ENCODE measurements around the gene GDA. TPM values are rescaled to one million over a fixed set of nuclear protein-coding genes. Genes with fewer than 3 reads are reported as not detected.

GDA gene
- total and polyA plus RNA-seq, 3 experiments from 2014 or later, result not detected

DNA sequence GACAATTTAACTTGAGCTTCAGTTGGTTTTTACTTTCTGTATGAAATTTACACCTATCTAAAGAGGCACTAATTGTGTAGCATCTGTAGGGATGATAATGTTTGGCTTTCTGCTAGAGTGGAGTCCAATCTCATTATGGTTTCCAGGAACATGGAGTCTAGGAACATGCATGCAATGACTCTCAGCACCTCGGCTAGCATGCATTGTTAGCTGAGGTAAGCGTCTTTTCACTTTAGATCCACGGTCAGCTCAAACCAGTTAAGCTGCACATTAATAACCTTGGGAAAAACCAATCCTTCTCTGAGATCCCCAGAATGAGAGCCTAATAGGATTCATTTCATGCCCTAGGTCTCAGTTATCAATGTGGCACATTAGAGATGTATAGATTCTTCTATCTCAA, 7.8 kb upstream of the GDA start:
- POLR2A ChIA-PET, result no interaction called here
- H3K9me3 ChIP-seq (ENCODE audit: low read length), result no peaks in the 10 kb centered on the region
- Mint-ChIP-seq H3K9me3 (peaks cover 0 to 4% (median 0%) of the 10 kb centered on the region in 5 donors), H3K27ac (no peak overlapping the region), H3K4me3 (no peak overlapping the region), H3K27me3 (peaks cover 1 to 25% of the 10 kb centered on the region in 2 donors), H3K36me3 (no peaks in the 10 kb centered on the region), H3K4me1 (no peaks in the 10 kb centered on the region)
- H3K27ac ChIP-seq (ENCODE audit: low read depth, low read length), result no peak overlapping the region
- H3K27me3 ChIP-seq (ENCODE audit: insufficient read depth, low read length, poor library complexity, severe bottlenecking), result no peaks in the 10 kb centered on the region
- DNase-seq, result no peak
- no peak overlapping the region for H3K4me3 ChIP-seq (ENCODE audit: low read length)
- no peaks in the 10 kb centered on the region for H3K36me3 ChIP-seq (ENCODE audit: insufficient read depth, low read length)
- CTCF ChIA-PET, result no interaction called here
- H3K4me1 ChIP-seq (ENCODE audit: insufficient read depth, low read length), result no peaks in the 10 kb centered on the region

DNA sequence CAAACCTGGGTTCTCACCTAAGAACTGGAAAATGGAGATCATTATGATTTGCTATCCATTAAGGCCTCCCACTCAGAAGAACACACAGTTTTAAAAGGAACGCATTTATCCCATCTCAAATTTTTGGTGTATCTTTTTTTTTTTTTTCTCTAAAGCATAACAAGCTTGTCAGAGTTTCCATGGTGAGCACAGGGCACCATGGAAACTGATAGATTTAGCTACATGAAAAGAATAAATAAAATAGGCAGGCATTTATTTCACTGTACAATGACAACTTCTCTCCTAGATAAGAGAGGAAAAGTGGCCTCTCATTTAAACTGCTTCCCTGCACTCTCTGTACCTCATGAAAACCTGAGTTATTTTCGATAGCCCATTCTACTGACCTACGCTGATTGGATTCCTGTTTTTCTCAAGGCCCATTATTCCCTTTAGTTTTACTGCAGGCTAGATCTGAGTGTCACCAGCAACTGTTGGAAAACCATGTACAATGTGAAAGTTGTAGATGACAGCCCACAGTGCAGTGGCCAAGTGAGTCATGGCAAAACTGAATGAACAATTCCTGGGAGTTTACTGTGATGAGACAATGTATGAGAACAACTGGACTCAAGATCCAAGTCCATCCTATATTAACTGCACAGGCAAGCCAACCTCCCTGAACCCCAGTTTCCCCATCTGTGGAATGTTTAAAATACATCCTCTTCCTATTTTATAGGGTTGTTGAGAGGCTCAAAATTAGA, 4.3 kb upstream of the GDA start:
- DNase-seq, result no peak
- Mint-ChIP-seq H3K27me3 (peaks cover 17 to 49% of the 10 kb centered on the region in 2 donors), H3K4me1 (peaks cover 3 to 13% (median 8%) of the 10 kb centered on the region in 3 donors), H3K36me3 (no peaks in the 10 kb centered on the region), H3K9me3 (peaks cover 0 to 4% (median 0%) of the 10 kb centered on the region in 5 donors), H3K4me3 (no peak overlapping the region), H3K27ac (no peak overlapping the region)
- POLR2A ChIA-PET, result no interaction called here
- no peak overlapping the region for H3K4me3 ChIP-seq (ENCODE audit: low read length)
- CTCF ChIA-PET, result no interaction called here
- H3K27ac ChIP-seq (ENCODE audit: low read depth, low read length), result no peak overlapping the region
- no peaks in the 10 kb centered on the region for H3K4me1 ChIP-seq (ENCODE audit: insufficient read depth, low read length)
- no peaks in the 10 kb centered on the region for H3K36me3 ChIP-seq (ENCODE audit: insufficient read depth, low read length)
- H3K27me3 ChIP-seq (ENCODE audit: insufficient read depth, low read length, poor library complexity, severe bottlenecking), result no peaks in the 10 kb centered on the region
- H3K9me3 ChIP-seq (ENCODE audit: low read length), result no peaks in the 10 kb centered on the region

DNA sequence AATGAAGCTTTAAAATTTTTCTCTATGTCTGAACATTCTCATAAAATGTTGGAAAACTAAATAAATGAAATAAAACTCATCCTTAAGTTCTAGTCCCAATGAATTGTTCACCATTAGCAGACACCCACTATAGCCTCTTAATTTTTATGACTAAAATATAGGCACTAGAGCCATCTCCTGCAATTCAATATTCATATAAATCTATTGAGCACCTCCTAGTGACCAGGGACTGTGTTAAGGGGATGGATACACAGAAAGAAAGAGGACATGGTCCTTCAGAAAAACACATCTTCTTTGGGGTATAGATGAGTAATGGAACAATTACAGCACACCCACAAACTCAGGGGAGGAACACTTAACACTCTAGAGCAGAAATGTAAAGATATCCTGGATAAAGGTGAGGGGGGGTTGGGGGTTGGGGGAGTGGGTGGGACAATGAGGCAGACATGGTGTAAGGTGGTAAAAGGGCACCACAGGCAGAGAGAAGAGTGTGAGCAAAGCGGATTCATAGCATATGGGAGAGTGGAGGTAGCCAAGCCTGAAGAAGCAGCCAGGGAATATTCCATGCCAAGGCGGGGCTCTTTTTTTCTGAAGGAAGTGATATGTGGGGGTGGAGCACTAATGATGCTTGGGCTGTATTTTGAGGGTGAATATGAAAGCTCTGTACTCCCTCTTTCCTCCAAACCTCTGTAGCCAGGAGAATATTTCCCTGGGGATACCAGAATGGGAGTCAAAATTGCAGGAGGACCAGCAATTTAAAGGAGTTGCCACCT, 3.3 kb upstream of the GDA start:
- Histone ChIP-seq H3K4me3 (ENCODE audit: low read length) (no peak overlapping the region), H3K36me3 (ENCODE audit: insufficient read depth, low read length) (no peaks in the 10 kb centered on the region), H3K27ac (ENCODE audit: low read depth, low read length) (no peak overlapping the region), H3K27me3 (ENCODE audit: insufficient read depth, low read length, poor library complexity, severe bottlenecking) (no peaks in the 10 kb centered on the region), H3K9me3 (ENCODE audit: low read length) (no peaks in the 10 kb centered on the region), H3K4me1 (ENCODE audit: insufficient read depth, low read length) (no peaks in the 10 kb centered on the region)
- CTCF ChIA-PET, result no interaction called here
- Mint-ChIP-seq H3K4me3 (no peak overlapping the region), H3K27ac (no peak overlapping the region), H3K36me3 (no peaks in the 10 kb centered on the region), H3K4me1 (peaks cover 3 to 15% (median 11%) of the 10 kb centered on the region in 3 donors), H3K9me3 (peaks cover 0 to 4% (median 0%) of the 10 kb centered on the region in 5 donors), H3K27me3 (peaks cover 17 to 51% of the 10 kb centered on the region in 2 donors)
- DNase-seq, result no peak
- POLR2A ChIA-PET, result no interaction called here

DNA sequence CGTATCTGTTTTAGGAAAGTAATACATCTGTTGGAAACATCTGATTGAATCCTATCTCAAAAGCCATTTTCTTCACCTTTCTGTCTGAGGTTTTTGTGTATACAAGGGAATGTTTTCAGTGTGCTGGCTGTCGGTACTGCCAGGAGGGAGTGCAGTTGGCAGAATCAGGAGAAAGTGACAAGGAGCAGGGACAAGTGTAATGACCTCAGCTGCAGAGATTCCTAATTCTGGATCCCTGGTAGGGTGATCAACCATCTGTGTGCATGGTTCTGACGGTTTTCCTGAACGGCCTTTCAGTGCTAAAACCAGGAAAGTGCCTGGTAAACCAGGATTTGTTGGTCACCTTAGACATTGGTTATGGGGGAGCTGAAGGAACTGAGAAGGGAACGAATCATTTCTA, 1.6 kb upstream of the GDA start:
- no peak overlapping the region for H3K4me3 Mint-ChIP-seq
- H3K4me1 ChIP-seq (ENCODE audit: insufficient read depth, low read length), result no peaks in the 10 kb centered on the region
- ChIA-PET CTCF (no interaction called here), POLR2A (no interaction called here)
- H3K9me3 Mint-ChIP-seq, result no peaks in the 10 kb centered on the region
- no peak for DNase-seq
- H3K27me3 ChIP-seq (ENCODE audit: insufficient read depth, low read length, poor library complexity, severe bottlenecking), result no peaks in the 10 kb centered on the region
- H3K27me3 Mint-ChIP-seq, result peaks cover 20 to 52% of the 10 kb centered on the region in 2 donors
- H3K4me1 Mint-ChIP-seq, result peaks cover 3 to 15% (median 11%) of the 10 kb centered on the region in 3 donors
- no peaks in the 10 kb centered on the region for H3K36me3 ChIP-seq (ENCODE audit: insufficient read depth, low read length)
- no peaks in the 10 kb centered on the region for H3K9me3 ChIP-seq (ENCODE audit: low read length)
- no peak overlapping the region for H3K27ac Mint-ChIP-seq
- H3K36me3 Mint-ChIP-seq, result no peaks in the 10 kb centered on the region
- H3K4me3 ChIP-seq (ENCODE audit: low read length), result no peak overlapping the region
- H3K27ac ChIP-seq (ENCODE audit: low read depth, low read length), result no peak overlapping the region

DNA sequence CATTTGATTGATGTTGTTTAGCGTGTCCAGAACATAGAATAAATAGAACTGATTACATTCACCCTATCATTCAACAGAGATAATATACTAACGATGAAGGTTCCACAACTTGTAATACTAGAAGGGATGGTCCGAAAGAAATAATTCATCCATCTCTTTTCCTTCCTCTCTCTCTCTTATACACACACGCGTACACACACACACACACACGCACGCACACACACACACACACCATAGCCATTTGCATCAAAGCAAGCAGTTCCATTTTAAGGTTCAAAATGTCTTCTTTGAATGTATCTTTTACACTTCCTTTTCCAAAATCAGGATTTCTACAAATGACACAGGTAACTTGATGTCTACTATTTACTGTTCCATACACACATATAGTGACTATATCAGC, 887 bp downstream of the GDA start:
- Mint-ChIP-seq H3K4me1 (peaks cover 3 to 15% (median 11%) of the 10 kb centered on the region in 3 donors), H3K27me3 (peaks cover 20 to 48% of the 10 kb centered on the region in 2 donors), H3K4me3 (peak overlapping the region in 2 of 7 donors; percentile 11 to 37), H3K36me3 (peaks cover 0 to 2% (median 0%) of the 10 kb centered on the region in 3 donors), H3K27ac (peak overlapping the region in 1 of 8 donors; percentile 43), H3K9me3 (no peaks in the 10 kb centered on the region)
- no peak overlapping the region for H3K27ac ChIP-seq (ENCODE audit: low read depth, low read length)
- ChIA-PET CTCF (no interaction called here), POLR2A (no interaction called here)
- H3K27me3 ChIP-seq (ENCODE audit: insufficient read depth, low read length, poor library complexity, severe bottlenecking), result no peaks in the 10 kb centered on the region
- H3K4me1 ChIP-seq (ENCODE audit: insufficient read depth, low read length), result no peaks in the 10 kb centered on the region
- DNase-seq, result no peak
- no peaks in the 10 kb centered on the region for H3K36me3 ChIP-seq (ENCODE audit: insufficient read depth, low read length)
- H3K4me3 ChIP-seq (ENCODE audit: low read length), result no peak overlapping the region
- H3K9me3 ChIP-seq (ENCODE audit: low read length), result no peaks in the 10 kb centered on the region

DNA sequence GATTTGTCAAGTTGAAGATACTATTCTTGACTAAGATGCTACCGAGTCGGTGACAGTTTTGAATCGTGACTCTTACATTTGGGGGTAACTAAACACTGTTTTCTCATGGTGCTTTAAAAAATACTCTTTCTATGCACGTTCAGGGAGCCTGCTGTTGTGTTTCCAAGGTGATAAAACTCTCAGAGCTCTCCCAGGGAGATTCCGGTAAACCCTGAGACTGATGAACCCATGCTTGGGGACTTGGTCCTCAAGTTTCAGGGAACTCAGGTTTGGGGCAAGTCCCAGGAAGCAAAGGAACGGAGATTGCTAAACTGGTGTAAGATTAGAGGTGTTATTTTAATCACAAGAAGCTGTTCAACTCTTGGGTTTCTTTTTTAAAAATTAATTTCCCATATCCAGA, 1.4 kb downstream of the GDA start:
- Histone ChIP-seq H3K9me3 (ENCODE audit: low read length) (no peaks in the 10 kb centered on the region), H3K36me3 (ENCODE audit: insufficient read depth, low read length) (no peaks in the 10 kb centered on the region), H3K4me1 (ENCODE audit: insufficient read depth, low read length) (no peaks in the 10 kb centered on the region), H3K4me3 (ENCODE audit: low read length) (no peak overlapping the region), H3K27me3 (ENCODE audit: insufficient read depth, low read length, poor library complexity, severe bottlenecking) (no peaks in the 10 kb centered on the region), H3K27ac (ENCODE audit: low read depth, low read length) (no peak overlapping the region)
- Mint-ChIP-seq H3K27me3 (peaks cover 20 to 47% of the 10 kb centered on the region in 2 donors), H3K9me3 (peaks cover 0 to 2% (median 0%) of the 10 kb centered on the region in 5 donors), H3K4me3 (no peak overlapping the region), H3K36me3 (peaks cover 0 to 2% (median 0%) of the 10 kb centered on the region in 3 donors), H3K27ac (no peak overlapping the region), H3K4me1 (peaks cover 3 to 15% (median 11%) of the 10 kb centered on the region in 3 donors)
- ChIA-PET POLR2A (no interaction called here), CTCF (no interaction called here)
- no peak for DNase-seq

DNA sequence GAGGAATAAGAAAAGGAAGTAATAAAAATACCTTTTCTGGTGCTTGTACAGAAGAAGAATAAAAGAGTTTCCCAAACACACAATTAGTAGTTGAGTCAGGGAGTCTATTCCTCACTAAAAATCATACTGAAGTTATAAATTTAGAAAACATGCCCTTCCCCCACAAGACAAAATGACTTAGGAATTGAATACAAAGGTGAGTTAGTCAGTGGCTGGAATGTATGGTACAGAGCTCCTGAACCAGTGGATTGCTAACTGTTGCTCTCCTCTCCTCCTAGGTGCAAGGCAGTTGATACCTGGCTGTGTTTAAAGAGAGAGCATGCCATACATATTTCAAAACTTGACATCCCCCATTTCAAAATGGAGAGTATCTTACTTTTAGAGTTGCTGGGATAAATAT, 1.9 kb downstream of the GDA start:
- Histone ChIP-seq H3K4me3 (ENCODE audit: low read length) (no peak overlapping the region), H3K36me3 (ENCODE audit: insufficient read depth, low read length) (no peaks in the 10 kb centered on the region), H3K27ac (ENCODE audit: low read depth, low read length) (no peak overlapping the region), H3K9me3 (ENCODE audit: low read length) (no peaks in the 10 kb centered on the region), H3K27me3 (ENCODE audit: insufficient read depth, low read length, poor library complexity, severe bottlenecking) (no peaks in the 10 kb centered on the region), H3K4me1 (ENCODE audit: insufficient read depth, low read length) (no peaks in the 10 kb centered on the region)
- ChIA-PET POLR2A (no interaction called here), CTCF (no interaction called here)
- peaks cover 0 to 2% (median 0%) of the 10 kb centered on the region in 3 donors for H3K36me3 Mint-ChIP-seq
- peaks cover 3 to 15% (median 11%) of the 10 kb centered on the region in 3 donors for H3K4me1 Mint-ChIP-seq
- no peak overlapping the region for H3K4me3 Mint-ChIP-seq
- H3K9me3 Mint-ChIP-seq, result peaks cover 0 to 2% (median 0%) of the 10 kb centered on the region in 5 donors
- no peak overlapping the region for H3K27ac Mint-ChIP-seq
- DNase-seq, result no peak
- H3K27me3 Mint-ChIP-seq, result peaks cover 18 to 42% of the 10 kb centered on the region in 2 donors

DNA sequence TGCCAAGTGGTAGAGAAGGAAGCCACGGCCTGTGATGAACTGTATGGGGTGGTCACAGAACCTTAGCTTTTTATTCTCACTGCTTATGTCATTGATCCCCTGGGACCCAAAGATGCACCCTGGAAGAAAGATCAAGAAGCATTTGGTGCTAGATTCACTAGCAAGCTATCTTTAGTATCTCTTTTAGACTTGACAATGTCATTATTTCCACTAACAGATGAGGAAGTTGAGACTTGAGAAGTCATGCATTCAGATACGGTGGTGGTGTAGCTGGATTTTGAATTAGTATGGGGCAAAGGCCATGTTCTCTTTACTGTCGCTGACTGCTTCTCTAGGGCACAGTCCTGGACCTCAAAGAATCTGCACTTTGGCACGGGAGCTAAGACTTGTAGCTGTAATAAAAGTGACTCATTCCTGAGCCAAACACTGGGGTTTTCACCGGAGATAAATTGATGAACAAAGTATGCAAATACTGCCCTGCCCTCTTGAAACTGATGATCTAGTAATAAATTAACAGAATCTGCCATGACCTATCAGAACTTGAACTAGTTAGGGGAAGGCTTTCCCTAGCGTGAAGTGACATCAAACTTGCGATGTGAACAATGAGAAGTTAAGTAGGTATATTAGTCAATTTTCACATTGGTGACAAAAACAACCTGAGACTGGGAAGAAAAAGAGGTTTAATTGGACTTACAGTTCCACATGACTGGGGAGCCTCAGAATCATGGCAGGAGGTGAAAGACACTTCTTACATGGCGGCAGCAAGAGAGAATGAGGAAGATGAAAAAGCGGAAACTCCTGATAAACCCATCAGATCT, 5.4 kb downstream of the GDA start:
- Mint-ChIP-seq H3K9me3 (peaks cover 0 to 2% (median 0%) of the 10 kb centered on the region in 5 donors), H3K4me3 (no peak overlapping the region), H3K4me1 (peaks cover 0 to 5% (median 5%) of the 10 kb centered on the region in 3 donors), H3K27ac (no peak overlapping the region), H3K36me3 (peaks cover 0 to 2% (median 0%) of the 10 kb centered on the region in 3 donors), H3K27me3 (peaks cover 2 to 23% of the 10 kb centered on the region in 2 donors)
- ChIA-PET CTCF (no interaction called here), POLR2A (no interaction called here)
- no peak for DNase-seq
- Histone ChIP-seq H3K4me3 (ENCODE audit: low read length) (no peak overlapping the region), H3K4me1 (ENCODE audit: insufficient read depth, low read length) (no peaks in the 10 kb centered on the region), H3K9me3 (ENCODE audit: low read length) (no peaks in the 10 kb centered on the region), H3K36me3 (ENCODE audit: insufficient read depth, low read length) (no peaks in the 10 kb centered on the region), H3K27ac (ENCODE audit: low read depth, low read length) (no peak overlapping the region), H3K27me3 (ENCODE audit: insufficient read depth, low read length, poor library complexity, severe bottlenecking) (no peaks in the 10 kb centered on the region)

Measured in CD8-positive, alpha-beta memory T cell (primary cell).